Measurements from ENCODE around the gene PRICKLE4.

Gene PRICKLE4

DNA sequence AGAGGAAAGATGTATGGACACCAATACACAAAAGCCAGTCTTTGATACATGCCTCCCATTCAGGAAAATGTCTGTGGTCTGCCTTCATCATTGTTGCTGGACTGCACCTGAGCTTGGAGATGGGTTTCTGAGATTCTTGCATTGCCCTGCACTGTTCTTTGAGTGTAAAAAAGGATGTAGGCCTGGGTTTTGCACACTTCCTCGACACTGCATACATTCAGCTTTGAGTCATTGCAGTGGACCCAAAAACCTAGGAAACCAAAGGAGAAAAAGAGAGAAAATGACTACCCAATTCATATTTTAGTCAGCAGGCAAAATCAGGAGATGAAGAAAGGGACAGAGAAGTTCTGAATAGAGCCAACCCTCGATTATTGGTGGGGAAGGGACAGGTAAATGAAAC is 15.9 kb downstream of the PRICKLE4 start (continued):
- TF ChIP-seq, protein P1, sequence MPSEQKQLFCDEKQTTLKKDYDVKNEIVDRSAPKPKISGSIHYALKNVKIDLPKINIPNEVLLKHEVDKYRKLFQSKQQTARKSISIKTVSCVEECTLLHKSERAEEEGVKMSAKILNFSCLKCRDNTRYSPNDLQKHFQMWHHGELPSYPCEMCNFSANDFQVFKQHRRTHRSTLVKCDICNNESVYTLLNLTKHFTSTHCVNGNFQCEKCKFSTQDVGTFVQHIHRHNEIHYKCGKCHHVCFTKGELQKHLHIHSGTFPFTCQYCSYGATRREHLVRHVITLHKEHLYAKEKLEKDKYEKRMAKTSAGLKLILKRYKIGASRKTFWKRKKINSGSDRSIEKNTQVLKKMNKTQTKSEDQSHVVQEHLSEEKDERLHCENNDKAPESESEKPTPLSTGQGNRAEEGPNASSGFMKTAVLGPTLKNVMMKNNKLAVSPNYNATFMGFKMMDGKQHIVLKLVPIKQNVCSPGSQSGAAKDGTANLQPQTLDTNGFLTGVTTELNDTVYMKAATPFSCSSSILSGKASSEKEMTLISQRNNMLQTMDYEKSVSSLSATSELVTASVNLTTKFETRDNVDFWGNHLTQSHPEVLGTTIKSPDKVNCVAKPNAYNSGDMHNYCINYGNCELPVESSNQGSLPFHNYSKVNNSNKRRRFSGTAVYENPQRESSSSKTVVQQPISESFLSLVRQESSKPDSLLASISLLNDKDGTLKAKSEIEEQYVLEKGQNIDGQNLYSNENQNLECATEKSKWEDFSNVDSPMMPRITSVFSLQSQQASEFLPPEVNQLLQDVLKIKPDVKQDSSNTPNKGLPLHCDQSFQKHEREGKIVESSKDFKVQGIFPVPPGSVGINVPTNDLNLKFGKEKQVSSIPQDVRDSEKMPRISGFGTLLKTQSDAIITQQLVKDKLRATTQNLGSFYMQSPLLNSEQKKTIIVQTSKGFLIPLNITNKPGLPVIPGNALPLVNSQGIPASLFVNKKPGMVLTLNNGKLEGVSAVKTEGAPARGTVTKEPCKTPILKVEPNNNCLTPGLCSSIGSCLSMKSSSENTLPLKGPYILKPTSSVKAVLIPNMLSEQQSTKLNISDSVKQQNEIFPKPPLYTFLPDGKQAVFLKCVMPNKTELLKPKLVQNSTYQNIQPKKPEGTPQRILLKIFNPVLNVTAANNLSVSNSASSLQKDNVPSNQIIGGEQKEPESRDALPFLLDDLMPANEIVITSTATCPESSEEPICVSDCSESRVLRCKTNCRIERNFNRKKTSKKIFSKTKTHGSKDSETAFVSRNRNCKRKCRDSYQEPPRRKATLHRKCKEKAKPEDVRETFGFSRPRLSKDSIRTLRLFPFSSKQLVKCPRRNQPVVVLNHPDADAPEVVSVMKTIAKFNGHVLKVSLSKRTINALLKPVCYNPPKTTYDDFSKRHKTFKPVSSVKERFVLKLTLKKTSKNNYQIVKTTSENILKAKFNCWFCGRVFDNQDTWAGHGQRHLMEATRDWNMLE (tag by site-specific recombination; conservative IDR thresholded peaks at IDR 0.05; ENCODE audit: low read depth) = no peak

DNA sequence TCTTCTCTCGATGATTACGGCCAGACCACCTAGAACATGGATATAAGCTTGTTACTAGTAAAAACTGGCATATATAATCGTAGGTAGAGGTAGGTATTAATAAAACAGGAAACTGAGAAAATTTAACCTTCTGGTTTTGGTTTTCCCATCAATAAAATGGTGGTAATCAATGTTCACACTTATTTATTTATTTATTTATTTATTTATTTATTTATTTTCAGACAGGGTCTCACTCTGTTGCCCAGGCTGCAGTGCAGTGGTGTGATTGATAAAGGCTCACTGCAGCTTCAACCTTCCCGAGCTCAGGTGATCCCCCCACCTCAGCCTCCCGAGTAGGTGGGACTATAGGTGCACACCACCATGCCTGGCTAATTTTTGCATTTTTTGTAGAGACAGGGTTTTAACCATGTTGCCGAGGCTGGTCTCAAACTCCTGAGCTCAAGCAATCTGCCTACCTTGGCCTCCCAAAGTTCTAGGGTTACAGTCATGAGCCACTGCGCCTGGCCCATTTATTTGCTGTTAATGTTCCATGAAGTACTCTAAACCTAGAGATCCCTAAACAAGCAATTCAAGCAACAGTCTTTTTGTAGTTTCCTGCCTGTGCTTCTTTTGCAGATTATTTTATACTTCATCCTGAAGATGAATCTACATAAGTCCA is 18.4 kb downstream of the PRICKLE4 start:
- Histone ChIP-seq H3K4me1 (ENCODE audit: control insufficient read depth, insufficient read depth, low read length) (no peaks in the 10 kb centered on the region), H3K9me3 (ENCODE audit: control insufficient read depth, insufficient read depth, low read depth, low read length) (no peaks in the 10 kb centered on the region), H3K36me3 (ENCODE audit: control insufficient read depth in 2 of 2, insufficient read depth in 1 of 2, low read length in 2 of 2) (peaks cover 9 to 54% of the 10 kb centered on the region in 2 experiments; a peak in 2 of 3 replicates), H3K27ac (ENCODE audit: extremely low read depth, low read depth, low read length) (no peak overlapping the region), H3K4me3 (ENCODE audit: low read depth, low read length) (no peak overlapping the region)
- ChIA-PET POLR2A (no interaction called here), CTCF (interaction anchor here (0.5 to 5.2 kb wide), 6 partner anchors 12 to 245 kb away, joined by 3 to 51 read pairs (median 14); partner anchors contain the start of genes BYSL, MED20 and TOMM6)
- TF ChIP-seq ZNF23 (tag by site-specific recombination; IDR thresholded peaks at IDR 0.05; ENCODE audit: borderline replicate concordance) (no peak), ZNF214 (tag by site-specific recombination; IDR thresholded peaks at IDR 0.05; ENCODE audit: borderline replicate concordance) (no peak), ZNF292 (tag by site-specific recombination; IDR thresholded peaks at IDR 0.05; ENCODE audit: borderline replicate concordance, low read depth) (no peak), ZNF155 (tag by site-specific recombination; IDR thresholded peaks at IDR 0.05) (no peak), MYNN (tag by site-specific recombination; IDR thresholded peaks at IDR 0.05; ENCODE audit: borderline replicate concordance) (no peak), ZSCAN30 (tag by site-specific recombination; IDR thresholded peaks at IDR 0.05) (no peak), ZNF555 (tag by site-specific recombination; conservative IDR thresholded peaks at IDR 0.05) (peak; percentile 71)
- TF ChIP-seq, protein P2, sequence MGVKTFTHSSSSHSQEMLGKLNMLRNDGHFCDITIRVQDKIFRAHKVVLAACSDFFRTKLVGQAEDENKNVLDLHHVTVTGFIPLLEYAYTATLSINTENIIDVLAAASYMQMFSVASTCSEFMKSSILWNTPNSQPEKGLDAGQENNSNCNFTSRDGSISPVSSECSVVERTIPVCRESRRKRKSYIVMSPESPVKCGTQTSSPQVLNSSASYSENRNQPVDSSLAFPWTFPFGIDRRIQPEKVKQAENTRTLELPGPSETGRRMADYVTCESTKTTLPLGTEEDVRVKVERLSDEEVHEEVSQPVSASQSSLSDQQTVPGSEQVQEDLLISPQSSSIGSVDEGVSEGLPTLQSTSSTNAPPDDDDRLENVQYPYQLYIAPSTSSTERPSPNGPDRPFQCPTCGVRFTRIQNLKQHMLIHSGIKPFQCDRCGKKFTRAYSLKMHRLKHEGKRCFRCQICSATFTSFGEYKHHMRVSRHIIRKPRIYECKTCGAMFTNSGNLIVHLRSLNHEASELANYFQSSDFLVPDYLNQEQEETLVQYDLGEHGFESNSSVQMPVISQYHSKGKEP (tag by site-specific recombination; IDR thresholded peaks at IDR 0.05) = no peak
- TF ChIP-seq, protein P3, sequence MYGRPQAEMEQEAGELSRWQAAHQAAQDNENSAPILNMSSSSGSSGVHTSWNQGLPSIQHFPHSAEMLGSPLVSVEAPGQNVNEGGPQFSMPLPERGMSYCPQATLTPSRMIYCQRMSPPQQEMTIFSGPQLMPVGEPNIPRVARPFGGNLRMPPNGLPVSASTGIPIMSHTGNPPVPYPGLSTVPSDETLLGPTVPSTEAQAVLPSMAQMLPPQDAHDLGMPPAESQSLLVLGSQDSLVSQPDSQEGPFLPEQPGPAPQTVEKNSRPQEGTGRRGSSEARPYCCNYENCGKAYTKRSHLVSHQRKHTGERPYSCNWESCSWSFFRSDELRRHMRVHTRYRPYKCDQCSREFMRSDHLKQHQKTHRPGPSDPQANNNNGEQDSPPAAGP (tag by site-specific recombination; IDR thresholded peaks at IDR 0.05) = no peak
- TF ChIP-seq, protein P4, sequence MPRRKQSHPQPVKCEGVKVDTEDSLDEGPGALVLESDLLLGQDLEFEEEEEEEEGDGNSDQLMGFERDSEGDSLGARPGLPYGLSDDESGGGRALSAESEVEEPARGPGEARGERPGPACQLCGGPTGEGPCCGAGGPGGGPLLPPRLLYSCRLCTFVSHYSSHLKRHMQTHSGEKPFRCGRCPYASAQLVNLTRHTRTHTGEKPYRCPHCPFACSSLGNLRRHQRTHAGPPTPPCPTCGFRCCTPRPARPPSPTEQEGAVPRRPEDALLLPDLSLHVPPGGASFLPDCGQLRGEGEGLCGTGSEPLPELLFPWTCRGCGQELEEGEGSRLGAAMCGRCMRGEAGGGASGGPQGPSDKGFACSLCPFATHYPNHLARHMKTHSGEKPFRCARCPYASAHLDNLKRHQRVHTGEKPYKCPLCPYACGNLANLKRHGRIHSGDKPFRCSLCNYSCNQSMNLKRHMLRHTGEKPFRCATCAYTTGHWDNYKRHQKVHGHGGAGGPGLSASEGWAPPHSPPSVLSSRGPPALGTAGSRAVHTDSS (tag by site-specific recombination; IDR thresholded peaks at IDR 0.05) = no peak
- TF ChIP-seq, protein P5, sequence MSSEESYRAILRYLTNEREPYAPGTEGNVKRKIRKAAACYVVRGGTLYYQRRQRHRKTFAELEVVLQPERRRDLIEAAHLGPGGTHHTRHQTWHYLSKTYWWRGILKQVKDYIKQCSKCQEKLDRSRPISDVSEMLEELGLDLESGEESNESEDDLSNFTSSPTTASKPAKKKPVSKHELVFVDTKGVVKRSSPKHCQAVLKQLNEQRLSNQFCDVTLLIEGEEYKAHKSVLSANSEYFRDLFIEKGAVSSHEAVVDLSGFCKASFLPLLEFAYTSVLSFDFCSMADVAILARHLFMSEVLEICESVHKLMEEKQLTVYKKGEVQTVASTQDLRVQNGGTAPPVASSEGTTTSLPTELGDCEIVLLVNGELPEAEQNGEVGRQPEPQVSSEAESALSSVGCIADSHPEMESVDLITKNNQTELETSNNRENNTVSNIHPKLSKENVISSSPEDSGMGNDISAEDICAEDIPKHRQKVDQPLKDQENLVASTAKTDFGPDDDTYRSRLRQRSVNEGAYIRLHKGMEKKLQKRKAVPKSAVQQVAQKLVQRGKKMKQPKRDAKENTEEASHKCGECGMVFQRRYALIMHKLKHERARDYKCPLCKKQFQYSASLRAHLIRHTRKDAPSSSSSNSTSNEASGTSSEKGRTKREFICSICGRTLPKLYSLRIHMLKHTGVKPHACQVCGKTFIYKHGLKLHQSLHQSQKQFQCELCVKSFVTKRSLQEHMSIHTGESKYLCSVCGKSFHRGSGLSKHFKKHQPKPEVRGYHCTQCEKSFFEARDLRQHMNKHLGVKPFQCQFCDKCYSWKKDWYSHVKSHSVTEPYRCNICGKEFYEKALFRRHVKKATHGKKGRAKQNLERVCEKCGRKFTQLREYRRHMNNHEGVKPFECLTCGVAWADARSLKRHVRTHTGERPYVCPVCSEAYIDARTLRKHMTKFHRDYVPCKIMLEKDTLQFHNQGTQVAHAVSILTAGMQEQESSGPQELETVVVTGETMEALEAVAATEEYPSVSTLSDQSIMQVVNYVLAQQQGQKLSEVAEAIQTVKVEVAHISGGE (tag by site-specific recombination; conservative IDR thresholded peaks at IDR 0.05; ENCODE audit: low read depth) = peak; percentile 71
- TF ChIP-seq, protein P6, sequence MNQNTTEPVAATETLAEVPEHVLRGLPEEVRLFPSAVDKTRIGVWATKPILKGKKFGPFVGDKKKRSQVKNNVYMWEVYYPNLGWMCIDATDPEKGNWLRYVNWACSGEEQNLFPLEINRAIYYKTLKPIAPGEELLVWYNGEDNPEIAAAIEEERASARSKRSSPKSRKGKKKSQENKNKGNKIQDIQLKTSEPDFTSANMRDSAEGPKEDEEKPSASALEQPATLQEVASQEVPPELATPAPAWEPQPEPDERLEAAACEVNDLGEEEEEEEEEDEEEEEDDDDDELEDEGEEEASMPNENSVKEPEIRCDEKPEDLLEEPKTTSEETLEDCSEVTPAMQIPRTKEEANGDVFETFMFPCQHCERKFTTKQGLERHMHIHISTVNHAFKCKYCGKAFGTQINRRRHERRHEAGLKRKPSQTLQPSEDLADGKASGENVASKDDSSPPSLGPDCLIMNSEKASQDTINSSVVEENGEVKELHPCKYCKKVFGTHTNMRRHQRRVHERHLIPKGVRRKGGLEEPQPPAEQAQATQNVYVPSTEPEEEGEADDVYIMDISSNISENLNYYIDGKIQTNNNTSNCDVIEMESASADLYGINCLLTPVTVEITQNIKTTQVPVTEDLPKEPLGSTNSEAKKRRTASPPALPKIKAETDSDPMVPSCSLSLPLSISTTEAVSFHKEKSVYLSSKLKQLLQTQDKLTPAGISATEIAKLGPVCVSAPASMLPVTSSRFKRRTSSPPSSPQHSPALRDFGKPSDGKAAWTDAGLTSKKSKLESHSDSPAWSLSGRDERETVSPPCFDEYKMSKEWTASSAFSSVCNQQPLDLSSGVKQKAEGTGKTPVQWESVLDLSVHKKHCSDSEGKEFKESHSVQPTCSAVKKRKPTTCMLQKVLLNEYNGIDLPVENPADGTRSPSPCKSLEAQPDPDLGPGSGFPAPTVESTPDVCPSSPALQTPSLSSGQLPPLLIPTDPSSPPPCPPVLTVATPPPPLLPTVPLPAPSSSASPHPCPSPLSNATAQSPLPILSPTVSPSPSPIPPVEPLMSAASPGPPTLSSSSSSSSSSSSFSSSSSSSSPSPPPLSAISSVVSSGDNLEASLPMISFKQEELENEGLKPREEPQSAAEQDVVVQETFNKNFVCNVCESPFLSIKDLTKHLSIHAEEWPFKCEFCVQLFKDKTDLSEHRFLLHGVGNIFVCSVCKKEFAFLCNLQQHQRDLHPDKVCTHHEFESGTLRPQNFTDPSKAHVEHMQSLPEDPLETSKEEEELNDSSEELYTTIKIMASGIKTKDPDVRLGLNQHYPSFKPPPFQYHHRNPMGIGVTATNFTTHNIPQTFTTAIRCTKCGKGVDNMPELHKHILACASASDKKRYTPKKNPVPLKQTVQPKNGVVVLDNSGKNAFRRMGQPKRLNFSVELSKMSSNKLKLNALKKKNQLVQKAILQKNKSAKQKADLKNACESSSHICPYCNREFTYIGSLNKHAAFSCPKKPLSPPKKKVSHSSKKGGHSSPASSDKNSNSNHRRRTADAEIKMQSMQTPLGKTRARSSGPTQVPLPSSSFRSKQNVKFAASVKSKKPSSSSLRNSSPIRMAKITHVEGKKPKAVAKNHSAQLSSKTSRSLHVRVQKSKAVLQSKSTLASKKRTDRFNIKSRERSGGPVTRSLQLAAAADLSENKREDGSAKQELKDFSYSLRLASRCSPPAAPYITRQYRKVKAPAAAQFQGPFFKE (tag by site-specific recombination; IDR thresholded peaks at IDR 0.05; ENCODE audit: borderline replicate concordance) = no peak
